Adrenal gland (tissue), 5 donors: ENCODE data around the gene ACOX1.

Experiments
- POLR2A ChIP-seq, 2 donors: fragments of 450-650 bp; IDR thresholded peaks; one replicate each; pipeline ENCODE4 v1.6.1; 2017; ENCODE audit warnings: antibody characterized with exemption in 2 of 2, mild to moderate bottlenecking in 2 of 2, moderate library complexity in 1 of 2
- TF ChIP-seq, protein P1 (sequence below), 6 experiments: fragments of 450-650 bp in 4 of 6; fragments of 200-600 bp in 2 of 6; sonication (generic) in 1 of 6; IDR thresholded peaks; 1 replicate in 5 of 6; 2 replicates in 1 of 6; pipeline versions ENCODE4 v1.5.1 to v1.8.0; 2016 to 2021; ENCODE audit warnings: antibody characterized with exemption in 6 of 6, mild to moderate bottlenecking in 2 of 6, moderate library complexity in 1 of 6
- donor health status: DM: no; HTN: no; CAD: no.

DNA sequence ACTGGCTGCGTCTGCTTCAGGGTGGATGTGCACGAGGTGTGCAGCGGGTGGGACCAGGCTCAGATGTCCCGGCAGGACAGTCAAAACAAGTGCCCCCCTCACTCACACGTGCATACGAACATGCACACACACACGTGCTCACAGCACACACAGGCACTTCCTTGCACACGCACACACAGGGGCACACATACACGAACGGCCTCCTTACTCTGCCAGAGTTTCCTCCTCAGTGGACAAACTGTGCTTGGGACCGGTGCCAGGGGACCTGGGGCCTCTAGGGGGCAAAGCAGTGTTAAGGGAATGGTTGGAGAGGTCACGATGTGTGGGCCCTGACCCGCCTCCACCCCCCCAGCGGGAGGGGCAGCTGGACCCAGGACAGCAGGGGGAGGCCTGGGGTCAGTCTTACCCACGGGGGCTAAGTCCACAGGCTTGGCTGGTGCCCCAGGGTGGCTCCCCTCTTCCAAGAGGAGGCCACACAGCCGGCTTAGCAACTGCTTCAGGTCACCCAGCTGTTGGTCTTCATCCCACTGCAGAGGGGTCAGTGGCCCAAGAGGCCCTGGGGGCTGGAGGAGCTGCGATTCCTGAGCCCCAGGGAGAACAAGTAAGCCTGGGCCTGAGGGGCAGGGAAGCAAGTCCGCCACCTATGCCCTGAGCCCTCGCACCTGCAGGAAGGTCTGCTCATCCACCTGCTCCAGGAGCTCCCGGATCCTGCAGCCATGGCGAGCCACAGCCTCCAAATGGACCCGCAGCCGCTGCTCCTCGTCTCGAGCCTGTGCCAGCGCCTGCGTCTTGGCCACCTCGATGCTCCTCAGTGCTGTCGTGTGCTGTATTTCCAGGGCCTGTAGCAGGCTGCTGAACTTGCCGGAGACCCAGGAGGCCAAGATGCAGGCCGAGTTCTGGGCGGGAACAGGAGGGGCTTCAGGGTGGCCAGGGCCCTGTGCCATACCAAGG, 87.1 kb downstream of the ACOX1 start:
- TF ChIP-seq, protein P1, sequence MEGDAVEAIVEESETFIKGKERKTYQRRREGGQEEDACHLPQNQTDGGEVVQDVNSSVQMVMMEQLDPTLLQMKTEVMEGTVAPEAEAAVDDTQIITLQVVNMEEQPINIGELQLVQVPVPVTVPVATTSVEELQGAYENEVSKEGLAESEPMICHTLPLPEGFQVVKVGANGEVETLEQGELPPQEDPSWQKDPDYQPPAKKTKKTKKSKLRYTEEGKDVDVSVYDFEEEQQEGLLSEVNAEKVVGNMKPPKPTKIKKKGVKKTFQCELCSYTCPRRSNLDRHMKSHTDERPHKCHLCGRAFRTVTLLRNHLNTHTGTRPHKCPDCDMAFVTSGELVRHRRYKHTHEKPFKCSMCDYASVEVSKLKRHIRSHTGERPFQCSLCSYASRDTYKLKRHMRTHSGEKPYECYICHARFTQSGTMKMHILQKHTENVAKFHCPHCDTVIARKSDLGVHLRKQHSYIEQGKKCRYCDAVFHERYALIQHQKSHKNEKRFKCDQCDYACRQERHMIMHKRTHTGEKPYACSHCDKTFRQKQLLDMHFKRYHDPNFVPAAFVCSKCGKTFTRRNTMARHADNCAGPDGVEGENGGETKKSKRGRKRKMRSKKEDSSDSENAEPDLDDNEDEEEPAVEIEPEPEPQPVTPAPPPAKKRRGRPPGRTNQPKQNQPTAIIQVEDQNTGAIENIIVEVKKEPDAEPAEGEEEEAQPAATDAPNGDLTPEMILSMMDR (IDR thresholded peaks at IDR 0.05), result no peak
- no peak for TF ChIP-seq POLR2A (IDR thresholded peaks at IDR 0.05)
